ENCODE data around the gene PILRA. TPM values are rescaled to one million over a fixed set of nuclear protein-coding genes. Genes with fewer than 3 reads are reported as not detected.

PILRA gene
- total and polyA plus RNA-seq, 4 donors = 4.1 to 10.6 (median 5.5) TPM

DNA sequence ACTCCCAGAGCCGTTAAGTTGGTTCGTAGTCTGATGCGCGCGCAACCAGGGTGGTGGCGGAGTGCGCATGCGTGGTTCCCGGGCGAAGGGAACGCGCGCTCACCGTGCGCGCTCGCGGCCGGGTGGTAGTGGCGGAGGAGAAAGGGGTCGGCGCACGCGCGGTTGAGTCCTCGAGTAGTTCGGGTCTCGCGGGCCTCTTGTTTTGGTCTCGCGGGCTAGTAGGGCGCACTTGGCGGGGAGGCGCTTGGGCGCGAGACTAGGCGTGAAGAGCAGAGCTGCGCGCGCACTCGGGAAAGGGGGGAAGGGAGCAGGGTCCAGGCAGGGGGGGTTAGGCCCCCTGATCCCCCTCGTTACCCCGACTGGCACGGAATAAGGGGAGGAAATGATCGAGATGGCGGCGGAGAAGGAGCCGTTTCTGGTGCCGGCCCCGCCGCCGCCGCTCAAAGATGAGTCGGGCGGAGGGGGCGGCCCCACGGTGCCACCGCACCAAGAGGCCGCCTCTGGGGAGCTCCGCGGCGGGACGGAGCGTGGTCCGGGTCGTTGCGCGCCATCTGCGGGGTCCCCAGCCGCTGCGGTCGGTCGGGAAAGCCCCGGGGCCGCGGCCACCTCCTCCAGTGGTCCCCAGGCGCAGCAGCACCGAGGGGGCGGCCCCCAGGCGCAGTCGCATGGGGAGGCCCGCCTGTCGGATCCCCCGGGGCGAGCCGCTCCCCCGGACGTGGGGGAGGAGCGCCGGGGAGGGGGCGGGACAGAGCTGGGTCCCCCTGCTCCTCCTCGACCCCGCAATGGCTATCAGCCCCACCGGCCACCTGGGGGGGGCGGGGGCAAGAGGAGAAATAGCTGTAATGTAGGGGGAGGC is 56.6 kb downstream of the PILRA start, which contains the start of gene MEPCE:
Gene MEPCE, plus strand, starts transcription at position 195 of the 856 bp plus-strand sequence. Its CDS starts 188 bp downstream, at position 383.
- peaks cover 44% of the 10 kb centered on the region for H3K4me1 ChIP-seq (ENCODE audit: control insufficient read depth, insufficient read depth, low read length)
- WGBS (ENCODE audit: insufficient coverage) = under 1% methylated on average over 89 of the region's 95 CpGs
- H3K4me3 ChIP-seq (ENCODE audit: low read depth, low read length) = peak within 1 kb of the TSS; percentile 87
- peaks cover 35% of the 10 kb centered on the region for H3K36me3 ChIP-seq (ENCODE audit: control insufficient read depth, insufficient read depth, low read length)
- DNase-seq (ENCODE audit: low read depth in 4 of 6, low spot score in 6 of 6) = peak; percentile 92 to 99 (median 96)
- peak within 1 kb of the TSS; percentile 100 for H3K27ac ChIP-seq (ENCODE audit: low read depth, low read length)
- H3K27me3 ChIP-seq (ENCODE audit: control insufficient read depth, insufficient read depth, low read length) = no peaks in the 10 kb centered on the region
- H3K9me3 ChIP-seq (ENCODE audit: control insufficient read depth, insufficient read depth, low read length) = no peaks in the 10 kb centered on the region

- H3K4me1 ChIP-seq (ENCODE audit: control insufficient read depth, insufficient read depth, low read length) = peaks cover 53% of the 10 kb centered on the region
- no peaks in the 10 kb centered on the region for H3K27me3 ChIP-seq (ENCODE audit: control insufficient read depth, insufficient read depth, low read length)
- H3K27ac ChIP-seq (ENCODE audit: low read depth, low read length) = peak overlapping the region; percentile 100
- peaks cover 43% of the 10 kb centered on the region for H3K36me3 ChIP-seq (ENCODE audit: control insufficient read depth, insufficient read depth, low read length)
- WGBS (ENCODE audit: insufficient coverage) = 16% methylated on average over 24 of the region's 31 CpGs
- DNase-seq (ENCODE audit: low read depth in 4 of 6, low spot score in 6 of 6) = no peak
- H3K4me3 ChIP-seq (ENCODE audit: low read depth, low read length) = peak overlapping the region; percentile 87
- no peaks in the 10 kb centered on the region for H3K9me3 ChIP-seq (ENCODE audit: control insufficient read depth, insufficient read depth, low read length)
Observed at GRCh38 chr7:100430493-100431285, 57.4 kb downstream of the PILRA start.

DNA sequence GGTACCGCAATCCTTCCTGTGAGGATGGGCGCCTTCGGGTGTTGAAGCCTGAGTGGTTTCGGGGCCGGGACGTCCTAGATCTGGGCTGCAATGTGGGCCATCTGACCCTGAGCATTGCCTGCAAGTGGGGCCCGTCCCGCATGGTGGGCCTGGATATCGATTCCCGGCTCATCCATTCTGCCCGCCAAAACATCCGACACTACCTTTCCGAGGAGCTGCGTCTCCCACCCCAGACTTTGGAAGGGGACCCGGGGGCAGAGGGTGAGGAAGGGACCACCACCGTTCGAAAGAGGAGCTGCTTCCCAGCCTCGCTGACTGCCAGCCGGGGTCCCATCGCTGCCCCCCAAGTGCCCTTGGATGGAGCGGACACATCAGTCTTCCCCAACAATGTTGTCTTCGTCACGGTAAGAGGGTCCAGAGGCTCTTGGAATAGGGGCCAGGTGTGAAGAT is 58.0 kb downstream of the PILRA start:
- DNase-seq (ENCODE audit: low read depth in 4 of 6, low spot score in 6 of 6) = no peak
- H3K4me1 ChIP-seq (ENCODE audit: control insufficient read depth, insufficient read depth, low read length) = peaks cover 53% of the 10 kb centered on the region
- H3K27ac ChIP-seq (ENCODE audit: low read depth, low read length) = no peak overlapping the region

GRCh38 chr7:100432053-100432452 is 58.8 kb downstream of the PILRA start:
- no peak overlapping the region for H3K27ac ChIP-seq (ENCODE audit: low read depth, low read length)
- H3K27me3 ChIP-seq (ENCODE audit: control insufficient read depth, insufficient read depth, low read length) = no peaks in the 10 kb centered on the region
- no peaks in the 10 kb centered on the region for H3K9me3 ChIP-seq (ENCODE audit: control insufficient read depth, insufficient read depth, low read length)
- no peak overlapping the region for H3K4me3 ChIP-seq (ENCODE audit: low read depth, low read length)
- 91% methylated on average over 3 of the region's 4 CpGs for WGBS (ENCODE audit: insufficient coverage)
- DNase-seq (ENCODE audit: low read depth in 4 of 6, low spot score in 6 of 6) = no peak
- peaks cover 59% of the 10 kb centered on the region for H3K4me1 ChIP-seq (ENCODE audit: control insufficient read depth, insufficient read depth, low read length)
- peaks cover 45% of the 10 kb centered on the region for H3K36me3 ChIP-seq (ENCODE audit: control insufficient read depth, insufficient read depth, low read length)

More for the DNA sequence above, 58.0 kb downstream of the PILRA start:
- no peak overlapping the region for H3K4me3 ChIP-seq (ENCODE audit: low read depth, low read length)
- no peaks in the 10 kb centered on the region for H3K9me3 ChIP-seq (ENCODE audit: control insufficient read depth, insufficient read depth, low read length)
- no peaks in the 10 kb centered on the region for H3K27me3 ChIP-seq (ENCODE audit: control insufficient read depth, insufficient read depth, low read length)
- 87% methylated on average over 19 of the region's 23 CpGs for WGBS (ENCODE audit: insufficient coverage)
- peaks cover 45% of the 10 kb centered on the region for H3K36me3 ChIP-seq (ENCODE audit: control insufficient read depth, insufficient read depth, low read length)

GRCh38 chr7:100432621-100433275 is 59.5 kb downstream of the PILRA start:
- H3K4me3 ChIP-seq (ENCODE audit: low read depth, low read length) = no peak overlapping the region
- peaks cover 58% of the 10 kb centered on the region for H3K4me1 ChIP-seq (ENCODE audit: control insufficient read depth, insufficient read depth, low read length)
- H3K27me3 ChIP-seq (ENCODE audit: control insufficient read depth, insufficient read depth, low read length) = no peaks in the 10 kb centered on the region
- WGBS (ENCODE audit: insufficient coverage) = 90% methylated on average over 17 of the region's 21 CpGs
- H3K36me3 ChIP-seq (ENCODE audit: control insufficient read depth, insufficient read depth, low read length) = peaks cover 45% of the 10 kb centered on the region
- H3K27ac ChIP-seq (ENCODE audit: low read depth, low read length) = no peak overlapping the region
- DNase-seq (ENCODE audit: low read depth in 4 of 6, low spot score in 6 of 6) = no peak
- H3K9me3 ChIP-seq (ENCODE audit: control insufficient read depth, insufficient read depth, low read length) = no peaks in the 10 kb centered on the region

GRCh38 chr7:100433276-100433591 is 59.9 kb downstream of the PILRA start:
- WGBS (ENCODE audit: insufficient coverage) = 73% methylated on average over 3 of the region's 4 CpGs
- Histone ChIP-seq H3K27me3 (ENCODE audit: control insufficient read depth, insufficient read depth, low read length) (no peaks in the 10 kb centered on the region), H3K4me1 (ENCODE audit: control insufficient read depth, insufficient read depth, low read length) (peaks cover 53% of the 10 kb centered on the region), H3K4me3 (ENCODE audit: low read depth, low read length) (no peak overlapping the region), H3K9me3 (ENCODE audit: control insufficient read depth, insufficient read depth, low read length) (no peaks in the 10 kb centered on the region), H3K27ac (ENCODE audit: low read depth, low read length) (no peak overlapping the region), H3K36me3 (ENCODE audit: control insufficient read depth, insufficient read depth, low read length) (peaks cover 45% of the 10 kb centered on the region)
- no peak for DNase-seq (ENCODE audit: low read depth in 4 of 6, low spot score in 6 of 6)

DNA sequence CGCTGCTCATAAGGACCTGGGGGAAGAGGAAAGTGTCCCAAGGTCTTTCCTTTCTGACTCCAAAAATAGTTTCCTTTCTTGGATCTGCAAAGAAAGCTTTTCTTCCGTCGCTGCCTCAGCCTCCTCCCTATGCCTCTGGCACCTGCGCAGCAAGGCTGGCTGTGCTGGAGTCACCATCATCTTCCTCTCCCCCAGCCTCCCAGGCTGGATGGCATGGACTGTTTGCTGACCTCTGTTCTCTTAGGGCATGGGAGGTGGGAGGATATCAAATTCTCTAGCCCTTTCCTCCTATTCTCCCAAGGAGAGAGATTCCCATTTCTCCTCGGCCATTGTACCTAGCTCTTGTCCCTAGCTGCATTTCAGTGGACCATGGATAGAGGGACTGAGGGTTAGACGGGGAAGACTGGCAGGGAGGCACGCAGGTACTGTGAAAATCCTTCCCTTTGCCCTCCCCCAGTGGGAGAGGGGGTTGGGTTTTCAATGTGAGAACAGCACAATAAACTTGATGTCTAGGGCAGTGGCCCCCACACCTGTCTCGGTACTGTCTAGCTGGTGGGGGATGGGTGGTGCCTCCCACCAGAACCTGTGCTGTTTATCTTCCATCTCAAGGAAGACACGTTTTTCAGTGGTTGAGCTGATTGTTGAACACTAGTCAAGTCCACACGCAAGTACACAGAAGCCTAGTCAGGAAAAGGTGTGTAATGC is 60.5 kb downstream of the PILRA start:
- H3K36me3 ChIP-seq (ENCODE audit: control insufficient read depth, insufficient read depth, low read length) = peaks cover 45% of the 10 kb centered on the region
- H3K4me1 ChIP-seq (ENCODE audit: control insufficient read depth, insufficient read depth, low read length) = peaks cover 50% of the 10 kb centered on the region
- no peaks in the 10 kb centered on the region for H3K9me3 ChIP-seq (ENCODE audit: control insufficient read depth, insufficient read depth, low read length)
- DNase-seq (ENCODE audit: low read depth in 4 of 6, low spot score in 6 of 6) = no peak
- 96% methylated on average over 7 of the region's 10 CpGs for WGBS (ENCODE audit: insufficient coverage)
- H3K27ac ChIP-seq (ENCODE audit: low read depth, low read length) = no peak overlapping the region
- H3K4me3 ChIP-seq (ENCODE audit: low read depth, low read length) = no peak overlapping the region
- H3K27me3 ChIP-seq (ENCODE audit: control insufficient read depth, insufficient read depth, low read length) = no peaks in the 10 kb centered on the region

DNA sequence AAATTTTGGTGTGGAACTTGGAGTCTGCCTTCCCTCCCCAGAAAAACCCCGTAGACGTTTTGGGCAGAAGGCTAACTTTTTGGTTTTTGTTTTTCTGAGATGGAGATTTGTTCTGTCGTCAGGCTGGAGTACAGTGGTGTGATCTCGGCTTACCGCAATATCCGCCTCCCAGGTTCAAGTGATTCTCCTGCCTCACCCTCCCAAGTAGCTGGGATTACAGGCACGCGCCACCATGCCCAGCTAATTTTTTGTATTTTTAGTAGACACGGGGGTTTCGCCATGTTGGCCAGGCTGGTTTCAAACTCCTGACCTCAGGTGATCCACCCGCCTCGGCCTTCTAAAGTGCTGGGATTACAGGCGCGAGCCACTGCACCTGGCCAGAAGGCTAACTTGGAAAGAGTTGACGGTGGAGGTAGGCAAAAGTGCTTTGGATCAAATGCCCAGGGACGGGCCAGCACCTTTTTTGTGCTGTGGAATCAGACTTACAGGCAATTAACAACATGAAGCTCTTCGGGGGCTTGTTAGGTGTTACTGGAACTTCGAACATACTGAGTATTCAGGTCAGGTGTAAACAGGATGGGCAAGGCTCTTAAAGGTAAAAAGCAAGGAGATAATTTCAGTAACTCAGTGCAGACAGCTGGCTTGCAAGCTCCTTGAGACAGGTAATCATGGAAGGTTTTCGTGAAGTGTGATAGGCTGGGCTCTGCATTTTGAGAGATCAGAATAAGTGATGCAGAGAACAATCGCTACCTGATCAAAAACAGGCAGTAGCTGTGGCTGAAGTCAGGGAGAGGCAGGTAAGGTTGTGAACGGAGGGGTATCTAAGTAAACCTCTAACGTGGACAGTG is 61.2 kb downstream of the PILRA start:
- H3K36me3 ChIP-seq (ENCODE audit: control insufficient read depth, insufficient read depth, low read length) = peaks cover 45% of the 10 kb centered on the region
- H3K4me1 ChIP-seq (ENCODE audit: control insufficient read depth, insufficient read depth, low read length) = peaks cover 50% of the 10 kb centered on the region
- no peak overlapping the region for H3K27ac ChIP-seq (ENCODE audit: low read depth, low read length)
- no peak overlapping the region for H3K4me3 ChIP-seq (ENCODE audit: low read depth, low read length)
- H3K9me3 ChIP-seq (ENCODE audit: control insufficient read depth, insufficient read depth, low read length) = no peaks in the 10 kb centered on the region
- DNase-seq (ENCODE audit: low read depth in 4 of 6, low spot score in 6 of 6) = no peak
- H3K27me3 ChIP-seq (ENCODE audit: control insufficient read depth, insufficient read depth, low read length) = no peaks in the 10 kb centered on the region
- 90% methylated on average over 18 of the region's 22 CpGs for WGBS (ENCODE audit: insufficient coverage)

Measured in spinal cord (tissue), 10 donors.